ENCODE measurements around the gene CD93.

The CD93 gene

DNA sequence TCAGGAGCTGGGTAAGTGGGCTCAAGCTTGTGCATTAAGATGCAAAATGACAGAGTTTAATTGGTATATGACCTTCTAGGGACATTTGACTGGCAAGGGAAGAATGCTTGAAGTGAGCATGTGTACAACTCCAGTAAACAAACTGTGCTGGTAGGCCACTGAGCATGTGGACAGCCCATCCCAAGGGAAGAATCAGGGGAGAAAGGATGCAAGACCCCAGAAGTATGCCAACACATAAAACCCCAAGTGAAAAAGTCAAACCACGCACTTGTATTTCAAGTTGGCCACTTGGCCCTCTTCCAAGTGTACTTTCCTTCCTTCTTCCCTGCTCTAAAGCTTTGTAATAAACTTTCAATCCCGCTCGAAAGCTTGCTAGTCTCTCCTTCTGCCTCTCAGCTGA, 26.3 kb downstream of the CD93 start:
- DNase-seq (ENCODE audit: low spot score), result no peak

DNA sequence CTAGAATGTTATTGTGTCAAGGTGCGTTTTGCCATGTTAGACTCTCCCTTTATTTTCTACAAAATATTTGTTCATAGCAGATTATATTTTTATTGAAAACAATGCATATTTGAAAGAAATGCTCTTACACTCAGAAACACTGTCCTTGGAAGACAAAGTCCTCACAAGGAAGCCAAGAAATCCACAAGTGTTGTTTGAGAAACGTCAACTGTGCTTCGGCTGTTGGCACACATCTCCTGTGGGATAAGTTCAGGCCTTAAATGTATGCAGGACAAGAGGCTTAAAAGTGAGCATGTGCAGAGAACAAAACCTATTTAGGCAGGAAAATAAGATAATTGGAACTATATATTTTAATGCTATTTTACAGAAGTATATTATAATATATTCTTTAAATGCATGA, 27.1 kb downstream of the CD93 start:
- DNase-seq (ENCODE audit: low spot score), result no peak

GRCh38 chr20:23058240-23058639, 27.9 kb downstream of the CD93 start:
- DNase-seq (ENCODE audit: low spot score), result no peak

DNA sequence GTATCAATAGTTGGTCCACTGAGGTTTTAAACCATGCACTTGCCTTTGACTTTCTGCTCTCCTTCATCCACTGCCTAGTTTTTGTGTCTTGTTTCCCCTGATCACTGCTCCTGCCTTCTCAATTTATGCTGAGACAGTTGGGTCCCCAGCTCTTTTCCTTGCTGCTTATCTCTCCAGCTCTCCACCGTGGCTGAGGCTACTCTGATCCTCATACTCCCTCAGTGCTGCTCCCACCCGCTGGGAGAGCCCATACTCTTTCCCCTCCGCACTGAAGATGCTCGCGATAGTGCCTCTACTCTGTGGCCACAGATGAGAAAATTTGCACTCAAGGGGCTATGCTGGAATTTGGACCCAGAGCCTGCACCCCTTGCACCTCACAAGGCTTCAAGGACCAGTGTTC, 33.2 kb downstream of the CD93 start:
- DNase-seq (ENCODE audit: low spot score), result no peak

DNA sequence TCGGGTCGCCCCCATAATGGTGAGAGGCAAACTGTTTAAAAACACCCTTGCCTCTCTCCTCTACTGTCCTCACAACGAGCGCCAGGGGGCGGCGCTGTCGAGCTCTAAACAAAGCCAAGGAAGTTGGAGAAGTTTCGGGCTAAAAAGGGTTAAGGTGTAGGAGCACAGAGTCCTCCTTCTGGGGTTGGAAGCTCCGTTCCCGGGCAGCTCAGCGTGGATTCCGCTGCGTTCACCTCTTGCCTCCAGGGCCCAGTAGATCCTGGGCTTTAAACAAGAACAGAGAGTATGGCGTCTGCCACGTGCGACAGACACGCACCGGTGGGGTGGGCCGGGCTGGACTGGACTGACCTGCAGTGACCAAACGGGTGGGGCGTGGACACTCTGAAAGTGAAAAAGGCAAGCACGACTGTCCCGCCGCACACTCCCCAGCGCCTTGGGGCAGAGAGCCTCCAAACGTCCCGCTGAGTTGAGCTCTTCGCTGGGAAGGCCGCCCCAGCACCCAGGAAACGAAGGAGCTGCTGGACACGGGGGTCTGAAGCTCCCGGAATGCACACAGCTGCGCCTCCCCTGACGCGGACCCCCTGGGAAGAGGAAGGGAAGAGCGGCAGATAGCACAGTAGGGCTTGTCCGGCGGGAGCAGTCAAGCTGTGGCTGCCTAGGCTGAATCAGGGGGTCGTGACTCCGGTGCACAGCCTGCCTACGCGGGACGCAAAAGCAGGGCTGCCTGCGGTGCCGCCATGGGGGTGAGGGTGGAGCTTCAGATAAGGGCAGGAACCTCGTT, 35.1 kb downstream of the CD93 start:
- peak; percentile 55 for DNase-seq (ENCODE audit: low spot score)

DNA sequence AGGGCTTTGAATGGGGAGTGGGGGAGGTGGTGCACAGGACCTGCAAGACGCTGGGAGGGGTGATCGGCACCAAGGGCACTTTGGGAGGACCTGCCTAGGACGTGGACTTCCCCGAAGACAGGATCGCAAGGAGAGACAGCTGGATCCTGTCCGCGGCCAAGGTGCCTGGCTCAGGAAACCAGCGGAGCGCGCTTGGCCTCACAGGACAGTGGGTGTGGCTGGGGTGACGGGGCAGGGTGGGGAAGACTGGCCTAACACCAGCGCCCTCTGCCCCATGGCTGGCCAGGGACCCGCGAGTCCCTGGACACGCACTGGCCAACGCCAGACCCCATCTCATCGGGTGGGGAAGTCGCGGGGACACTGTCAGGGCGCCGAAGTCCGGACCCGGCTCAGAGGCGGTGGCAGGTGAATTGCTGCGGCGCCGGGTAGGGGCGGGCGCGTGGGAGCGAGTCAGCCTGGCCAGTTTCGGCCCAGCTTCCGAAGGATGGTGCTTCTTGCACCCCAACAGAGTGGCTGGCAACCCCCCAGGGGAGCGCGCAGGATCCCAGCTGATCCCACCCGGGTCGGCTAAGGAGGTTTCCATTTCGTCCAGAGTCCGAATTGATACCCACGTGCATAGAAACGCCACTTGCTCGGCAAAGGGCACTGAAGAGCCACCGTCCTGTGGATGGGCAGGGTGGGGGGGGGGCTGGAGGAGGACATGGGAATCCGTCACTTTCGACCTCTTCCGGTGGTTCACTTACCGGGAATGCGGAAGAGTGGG, 35.9 kb downstream of the CD93 start:
- peak; percentile 28 for DNase-seq (ENCODE audit: low spot score)

DNA sequence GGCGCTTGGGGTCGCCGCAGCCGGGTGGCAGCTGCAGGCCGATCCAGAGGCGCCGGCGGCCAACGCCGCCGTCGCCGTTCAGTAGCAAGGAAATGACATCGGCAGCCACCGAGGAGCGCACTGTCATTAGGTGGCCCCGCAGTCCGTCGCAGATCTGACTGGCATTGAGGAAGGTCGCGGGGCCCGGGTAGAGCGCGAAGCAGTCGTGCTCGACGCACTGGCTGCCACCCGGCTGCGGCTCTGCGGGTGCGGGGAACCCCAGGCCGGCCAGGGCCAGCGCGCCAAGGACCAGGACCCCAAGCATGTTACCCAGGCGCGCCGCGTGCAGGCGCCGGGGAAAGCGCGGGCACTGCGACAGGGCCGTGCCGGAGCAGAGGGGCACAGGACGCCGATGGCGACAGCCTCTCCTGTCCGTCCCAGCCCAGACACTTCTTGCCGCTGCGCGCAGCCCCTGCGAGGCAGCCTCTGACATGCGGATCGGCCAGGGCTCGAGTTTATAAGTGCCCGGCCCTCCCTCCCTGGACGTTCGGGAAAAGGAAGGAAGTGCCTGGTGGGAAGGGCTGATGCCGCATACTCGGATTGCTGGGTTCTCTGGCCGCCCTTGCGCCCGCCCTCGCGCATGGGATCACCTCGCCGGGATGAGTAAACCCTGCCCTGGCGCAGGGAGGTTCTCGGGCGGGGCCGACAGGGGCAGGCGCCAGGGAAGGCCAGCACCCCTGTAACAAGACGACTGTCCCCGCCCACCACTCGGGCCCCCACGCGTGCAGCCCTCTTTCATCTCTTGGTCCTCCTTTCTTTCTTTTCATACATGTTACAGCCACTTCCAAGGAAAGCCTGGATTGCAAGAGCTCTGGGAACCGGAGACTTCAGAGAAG, 36.7 kb downstream of the CD93 start, which contains the start of gene THBD:
THBD (minus strand) TSS at position 472 of the 875 bp plus-strand sequence; CDS start at position 304, 168 bp downstream.
- DNase-seq (ENCODE audit: low spot score), result no peak

- DNase-seq (ENCODE audit: low spot score), result peak; percentile 40
These were observed 37.6 kb downstream of the CD93 start for GRCh38 chr20:23048283-23049200.

DNA sequence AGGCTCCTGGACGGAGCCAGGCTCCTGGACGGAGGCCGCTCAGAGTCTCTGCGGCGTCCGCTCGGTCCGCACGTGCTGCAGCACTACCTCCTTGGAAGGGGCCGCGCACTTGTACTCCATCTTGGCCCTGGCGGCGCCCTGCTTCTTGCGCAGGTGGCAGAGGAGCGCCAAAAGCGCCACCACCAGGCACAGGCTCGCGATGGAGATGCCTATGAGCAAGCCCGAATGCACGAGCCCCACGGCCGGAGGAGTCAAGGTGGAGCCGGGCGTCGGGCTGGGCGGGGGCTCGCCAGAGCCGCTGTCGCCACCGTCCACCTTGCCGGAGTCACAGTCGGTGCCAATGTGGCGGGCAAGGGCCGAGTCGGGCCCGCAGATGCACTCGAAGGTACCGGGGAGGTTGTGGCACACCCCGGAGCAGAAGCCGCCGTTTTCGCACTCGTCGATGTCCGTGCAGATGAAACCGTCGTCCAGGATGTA, 38.3 kb downstream of the CD93 start:
- no peak for DNase-seq (ENCODE audit: low spot score)

DNA sequence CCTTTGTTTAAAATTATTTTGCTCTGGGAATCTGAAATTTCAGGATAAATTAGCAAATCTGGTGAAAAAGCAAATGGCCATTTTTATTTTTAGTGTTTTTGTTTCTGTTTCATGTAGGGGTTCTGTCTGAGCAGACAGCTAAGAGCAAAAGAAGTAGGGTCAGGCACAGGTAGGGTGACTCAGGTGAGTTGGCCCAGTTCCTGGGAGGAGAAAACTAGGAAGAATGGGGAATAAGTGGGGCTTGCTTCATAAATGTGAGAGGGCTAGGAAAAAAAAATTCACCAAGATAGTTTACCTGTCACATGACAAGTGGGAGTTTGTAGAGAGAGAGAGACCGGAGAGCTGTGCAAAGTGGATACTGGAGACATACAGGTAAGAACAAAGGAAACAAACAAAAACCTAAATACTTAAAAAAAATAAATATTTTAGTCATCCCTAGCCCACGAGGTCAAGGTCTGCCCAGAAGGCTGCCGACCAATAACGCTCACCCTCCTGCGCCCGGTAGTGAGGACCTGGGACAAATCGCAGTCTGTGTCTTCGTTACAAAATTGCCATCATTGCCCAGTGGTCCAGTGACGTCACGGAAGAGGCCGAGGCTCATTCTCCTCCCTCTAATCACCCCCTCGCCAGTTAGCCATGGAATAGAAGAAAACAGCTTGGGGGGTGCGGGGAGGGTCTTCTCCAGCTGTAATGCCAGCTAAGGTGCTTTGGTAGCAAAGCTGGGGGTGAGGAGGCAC, 39.0 kb downstream of the CD93 start:
- DNase-seq (ENCODE audit: low spot score), result no peak

GRCh38 chr20:23046431-23046830, 39.7 kb downstream of the CD93 start:
- DNase-seq (ENCODE audit: low spot score), result no peak

DNA sequence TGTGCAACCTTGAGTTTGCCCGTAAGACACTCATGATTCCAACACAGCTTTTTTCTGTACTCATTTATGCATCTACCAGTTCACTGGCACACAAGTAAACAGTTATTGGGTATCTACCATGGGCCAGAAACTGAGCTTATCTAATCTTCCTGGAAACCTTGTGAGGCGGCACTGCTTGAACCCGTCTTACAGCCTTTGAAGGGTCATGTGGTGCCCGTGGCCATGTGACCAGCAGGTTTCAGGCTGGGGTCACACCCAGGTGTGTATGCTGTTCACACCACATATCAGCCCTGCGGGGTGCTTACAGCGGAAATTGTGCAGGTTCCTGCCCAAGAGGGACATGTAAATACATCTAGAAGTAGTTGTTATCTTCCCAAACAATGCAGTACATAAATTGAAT, 42.7 kb downstream of the CD93 start:
- peak; percentile 75 for DNase-seq (ENCODE audit: low spot score)

GRCh38 chr20:23042270-23042669, 43.9 kb downstream of the CD93 start:
- no peak for DNase-seq (ENCODE audit: low spot score)

- no peak for DNase-seq (ENCODE audit: low spot score)
These were observed 46.1 kb downstream of the CD93 start for GRCh38 chr20:23039885-23040508.

DNA sequence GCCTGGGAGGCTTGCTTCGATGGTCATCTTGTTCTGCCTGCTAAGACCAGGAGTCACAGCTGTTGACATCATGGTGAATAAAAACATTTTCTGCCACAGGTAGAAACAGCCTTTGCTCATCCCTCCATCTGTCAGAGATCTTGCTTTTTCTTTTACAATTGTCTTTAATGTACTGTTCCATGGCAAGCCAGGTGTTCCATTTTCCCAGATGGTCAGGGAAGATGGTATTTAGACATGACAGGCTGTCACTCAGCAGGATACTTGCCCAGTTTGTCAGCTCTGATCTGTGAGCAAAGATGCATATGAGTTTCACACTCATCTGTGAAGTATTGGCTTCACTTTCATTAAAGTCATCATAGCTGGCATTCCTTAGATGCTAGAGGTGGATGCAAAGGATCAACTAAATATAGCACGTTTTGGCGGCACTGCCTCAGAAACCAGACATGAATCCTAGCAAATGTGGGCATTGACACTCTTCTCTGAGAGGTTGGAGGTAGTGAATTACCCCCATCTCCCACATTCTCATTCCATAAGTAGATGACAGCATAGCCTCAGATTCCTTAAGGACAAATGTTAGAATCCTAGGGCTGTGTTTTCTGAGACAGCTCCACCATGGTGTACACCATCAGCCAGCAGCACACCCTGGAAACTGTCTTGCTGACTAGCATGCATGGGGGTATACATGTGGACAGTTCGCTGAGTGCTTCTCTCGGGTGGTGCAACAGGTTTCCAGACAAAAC, 46.8 kb downstream of the CD93 start:
- DNase-seq (ENCODE audit: low spot score), result no peak

DNA sequence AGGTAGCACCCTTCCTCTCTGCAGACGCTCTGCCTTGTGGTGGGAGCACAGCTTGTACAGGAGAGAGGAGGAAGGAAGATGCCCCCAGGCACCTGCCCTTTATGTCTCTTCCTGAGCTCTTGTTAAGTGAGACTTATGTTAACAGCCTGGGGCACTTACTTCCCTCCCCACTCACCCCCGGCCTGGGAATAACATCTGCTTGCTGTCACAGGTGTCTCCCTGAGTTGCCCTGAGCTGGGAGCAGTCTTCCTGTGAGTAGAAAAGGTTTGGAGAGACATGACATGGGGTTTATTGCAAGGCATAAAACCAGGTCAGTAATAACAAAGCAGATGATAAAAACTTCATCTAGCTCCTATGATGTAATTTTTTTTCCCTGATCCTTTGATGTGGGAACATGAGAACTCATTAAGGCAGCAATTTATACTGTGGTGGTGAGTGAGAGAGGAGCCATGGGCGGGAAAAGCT, 49.1 kb downstream of the CD93 start:
- DNase-seq (ENCODE audit: low spot score), result no peak

GRCh38 chr20:23036371-23036770, 49.8 kb downstream of the CD93 start:
- DNase-seq (ENCODE audit: low spot score), result no peak

GRCh38 chr20:23035731-23036130, 50.4 kb downstream of the CD93 start:
- DNase-seq (ENCODE audit: low spot score), result no peak

All from hematopoietic multipotent progenitor cell treated with erythropoietin and hydrocortisone succinate and interleukin-3 and kit ligand, for 17 days (in vitro differentiated cells).